Endothelial cell of umbilical vein (primary cell): ENCODE results near the gene FBXO8.

Experiments
- CTCF ChIP-seq, 2 donors: IDR thresholded peaks; 1 replicate in 1 of 2; 2 replicates in 1 of 2; pipeline ENCODE4 v1.5.1; 2011; ENCODE audit warnings: low read length in 2 of 2, mild to moderate bottlenecking in 2 of 2, moderate library complexity in 2 of 2, control low read depth in 1 of 2, inconsistent platforms in 1 of 2, low read depth in 1 of 2; ENCODE audit not compliant: insufficient read depth in 1 of 2; ENCODE audit errors: extremely low read depth in 1 of 2
- EZH2 ChIP-seq: IDR thresholded peaks from 2 replicates; pipeline ENCODE4 v1.6.1; 2012; ENCODE audit warnings: borderline replicate concordance, low read depth, mild to moderate bottlenecking, moderate library complexity, low read length, inconsistent platforms; ENCODE audit not compliant: severe bottlenecking
- FOS ChIP-seq: IDR thresholded peaks from 2 replicates; pipeline ENCODE4 v1.6.1; 2011; ENCODE audit warnings: mild to moderate bottlenecking, low read length, moderate library complexity, borderline replicate concordance; ENCODE audit not compliant: insufficient read depth
- GATA2 ChIP-seq: IDR thresholded peaks from 2 replicates; pipeline ENCODE4 v1.7.0; 2011; ENCODE audit warnings: low read depth, mild to moderate bottlenecking, moderate library complexity, mixed read lengths, low read length; ENCODE audit not compliant: insufficient read length, insufficient read depth
- JUN ChIP-seq: IDR thresholded peaks from 2 replicates; pipeline ENCODE4 v1.6.1; 2011; ENCODE audit warnings: borderline replicate concordance, low read depth; ENCODE audit not compliant: insufficient read length, insufficient read depth
- MAX ChIP-seq: IDR thresholded peaks from 2 replicates; pipeline ENCODE4 v1.6.1; 2011; ENCODE audit not compliant: insufficient read depth, insufficient read length
- POLR2A ChIP-seq: IDR thresholded peaks from 2 replicates; pipeline ENCODE4 v1.6.1; 2012; ENCODE audit warnings: low read depth, mild to moderate bottlenecking, control low read depth, low read length
- POLR2AphosphoS5 ChIP-seq: IDR thresholded peaks from 2 replicates; pipeline ENCODE4 v1.6.1; 2012; ENCODE audit warnings: low read depth, mild to moderate bottlenecking, control low read depth, low read length, moderate library complexity; ENCODE audit not compliant: insufficient read depth

GRCh38 chr4:174307694-174308093 is 24.2 kb upstream of the FBXO8 start:
- TF ChIP-seq CTCF (IDR thresholded peaks at IDR 0.05; ENCODE audit: extremely low read depth in 1 of 2, insufficient read depth in 1 of 2, low read depth in 1 of 2, low read length in 2 of 2): no peak
- TF ChIP-seq EZH2: no peak
- no peak for TF ChIP-seq POLR2AphosphoS5
- TF ChIP-seq MAX: no peak
- TF ChIP-seq POLR2A: no peak
- TF ChIP-seq JUN: no peak
- TF ChIP-seq FOS: no peak
- TF ChIP-seq GATA2: no peak
